ENCODE results near the gene ATRAID. TPM values are rescaled to one million over a fixed set of nuclear protein-coding genes. Genes with fewer than 3 reads are reported as not detected.

The ATRAID gene
- total RNA-seq, 4 donors from 2014 or later: 114 to 197 (median 157) TPM

- no peak for ATAC-seq (ENCODE audit: low FRiP score)
- no peak for DNase-seq (ENCODE audit: low spot score)
- no peak for TF ChIP-seq CTCF (IDR thresholded peaks at IDR 0.05)
Observed at GRCh38 chr2:27261241-27261925, 49.5 kb downstream of the ATRAID start.

GRCh38 chr2:27261926-27262298 lies 50.1 kb downstream of the ATRAID start:
- no peak for TF ChIP-seq CTCF (IDR thresholded peaks at IDR 0.05)
- DNase-seq (ENCODE audit: low spot score) (no peak), ATAC-seq (ENCODE audit: low FRiP score) (no peak)

GRCh38 chr2:27262379-27263286 lies 50.8 kb downstream of the ATRAID start, which contains the start of gene SLC30A3:
Gene SLC30A3 (minus strand): TSS chr2:27263047. CDS start chr2:27262906, 141 bp downstream.
- DNase-seq (ENCODE audit: low spot score): peak; percentile 35
- peak; percentile 86 for ATAC-seq (ENCODE audit: low FRiP score)

GRCh38 chr2:27263287-27264252 lies 51.7 kb downstream of the ATRAID start:
- TF ChIP-seq CTCF (IDR thresholded peaks at IDR 0.05): no peak
- DNase-seq (ENCODE audit: low spot score) (no peak), ATAC-seq (ENCODE audit: low FRiP score) (no peak)

More at GRCh38 chr2:27262379-27263286, 50.8 kb downstream of the ATRAID start, which contains the start of gene SLC30A3:
- TF ChIP-seq CTCF (IDR thresholded peaks at IDR 0.05): no peak

GRCh38 chr2:27264253-27264752 lies 52.5 kb downstream of the ATRAID start:
- TF ChIP-seq CTCF (IDR thresholded peaks at IDR 0.05): no peak
- no peak for ATAC-seq (ENCODE audit: low FRiP score)
- DNase-seq (ENCODE audit: low spot score): no peak

Measured in omental fat pad (tissue), 4 donors.